ENCODE measurements around the gene OAF.

The OAF gene

DNA sequence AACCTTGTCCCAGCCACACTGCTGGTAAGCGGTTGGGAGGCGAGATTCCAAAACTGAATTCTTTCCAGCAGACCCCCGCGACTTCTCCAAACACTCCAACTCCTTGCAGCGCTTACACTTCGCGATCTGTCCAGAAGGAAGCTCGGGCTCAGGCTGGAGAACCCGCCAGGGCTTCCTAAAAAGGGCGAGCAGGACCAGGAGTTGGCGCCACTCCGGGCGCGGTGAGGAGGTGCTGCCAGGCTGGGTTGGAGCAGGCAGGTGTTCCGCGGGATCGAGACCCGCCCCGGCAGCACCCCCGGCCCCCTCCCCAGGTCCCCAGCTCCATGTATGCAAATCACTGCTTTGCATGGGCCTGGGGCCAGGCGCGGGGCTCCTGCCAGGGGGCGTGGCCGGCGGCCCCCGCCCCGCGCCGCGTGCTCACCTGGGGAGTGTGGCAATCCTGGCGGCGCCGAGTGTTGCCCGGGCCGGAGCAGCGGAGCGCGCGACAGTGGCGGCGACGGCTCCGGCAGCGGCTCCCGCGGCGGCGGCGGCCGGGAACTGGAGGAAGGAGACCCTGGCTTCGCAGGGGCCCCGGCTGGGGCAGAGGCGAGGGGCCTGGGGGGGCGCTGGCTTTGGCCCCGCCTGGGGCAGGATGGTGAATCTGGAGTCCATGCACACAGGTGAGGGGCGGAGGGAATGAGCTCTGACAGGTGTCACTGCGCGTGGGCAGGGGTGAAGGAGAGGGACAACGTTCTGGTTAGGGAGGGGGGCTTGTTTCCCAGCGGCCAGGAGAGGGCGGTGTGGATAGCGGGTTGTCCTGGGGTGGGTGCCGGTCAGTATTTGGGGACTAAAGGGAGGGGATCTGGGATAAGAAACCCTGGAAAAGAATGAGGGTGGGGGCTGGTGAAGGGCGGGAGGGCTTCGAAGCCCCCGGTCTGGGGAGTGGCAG, 29.1 kb downstream of the OAF start, which contains the start of gene POU2F3:
Gene POU2F3 (plus strand): TSS at position 428 of the 928 bp plus-strand sequence. CDS start 204 bp downstream, at position 632.
- TF ChIP-seq, protein P1, sequence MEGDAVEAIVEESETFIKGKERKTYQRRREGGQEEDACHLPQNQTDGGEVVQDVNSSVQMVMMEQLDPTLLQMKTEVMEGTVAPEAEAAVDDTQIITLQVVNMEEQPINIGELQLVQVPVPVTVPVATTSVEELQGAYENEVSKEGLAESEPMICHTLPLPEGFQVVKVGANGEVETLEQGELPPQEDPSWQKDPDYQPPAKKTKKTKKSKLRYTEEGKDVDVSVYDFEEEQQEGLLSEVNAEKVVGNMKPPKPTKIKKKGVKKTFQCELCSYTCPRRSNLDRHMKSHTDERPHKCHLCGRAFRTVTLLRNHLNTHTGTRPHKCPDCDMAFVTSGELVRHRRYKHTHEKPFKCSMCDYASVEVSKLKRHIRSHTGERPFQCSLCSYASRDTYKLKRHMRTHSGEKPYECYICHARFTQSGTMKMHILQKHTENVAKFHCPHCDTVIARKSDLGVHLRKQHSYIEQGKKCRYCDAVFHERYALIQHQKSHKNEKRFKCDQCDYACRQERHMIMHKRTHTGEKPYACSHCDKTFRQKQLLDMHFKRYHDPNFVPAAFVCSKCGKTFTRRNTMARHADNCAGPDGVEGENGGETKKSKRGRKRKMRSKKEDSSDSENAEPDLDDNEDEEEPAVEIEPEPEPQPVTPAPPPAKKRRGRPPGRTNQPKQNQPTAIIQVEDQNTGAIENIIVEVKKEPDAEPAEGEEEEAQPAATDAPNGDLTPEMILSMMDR (IDR thresholded peaks at IDR 0.05; ENCODE audit: control insufficient read depth, insufficient read depth, low read depth, low read length, missing control alignments), result no peak
- H3K4me3 ChIP-seq (ENCODE audit: control insufficient read depth, low read depth, low read length), result no peak within 1 kb of the TSS
- no peak for DNase-seq (ENCODE audit: low read depth)

DNA sequence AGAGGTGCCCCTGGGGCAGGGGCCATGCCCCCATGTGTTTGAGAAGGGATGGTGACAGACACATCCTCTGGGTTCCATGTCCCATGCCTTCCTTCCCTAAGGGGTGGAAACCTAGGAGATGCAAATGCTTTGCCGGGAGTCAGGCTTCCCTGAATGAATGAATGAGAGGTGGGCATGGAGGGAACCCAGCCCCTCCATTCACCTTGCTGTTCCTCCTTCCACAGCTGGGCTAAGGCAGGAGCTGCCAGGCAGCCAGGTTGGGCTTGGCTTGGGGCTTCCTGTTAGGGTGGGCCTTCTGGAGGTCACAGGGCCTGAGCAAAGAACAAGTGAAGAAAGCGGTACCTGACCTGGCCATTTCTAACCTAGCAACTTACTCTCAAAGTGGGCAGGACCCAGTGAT, 30.0 kb downstream of the OAF start:
- TF ChIP-seq, protein P1 (IDR thresholded peaks at IDR 0.05; ENCODE audit: control insufficient read depth, insufficient read depth, low read depth, low read length, missing control alignments), result no peak
- DNase-seq (ENCODE audit: low read depth), result no peak
- no peak overlapping the region for H3K4me3 ChIP-seq (ENCODE audit: control insufficient read depth, low read depth, low read length)

DNA sequence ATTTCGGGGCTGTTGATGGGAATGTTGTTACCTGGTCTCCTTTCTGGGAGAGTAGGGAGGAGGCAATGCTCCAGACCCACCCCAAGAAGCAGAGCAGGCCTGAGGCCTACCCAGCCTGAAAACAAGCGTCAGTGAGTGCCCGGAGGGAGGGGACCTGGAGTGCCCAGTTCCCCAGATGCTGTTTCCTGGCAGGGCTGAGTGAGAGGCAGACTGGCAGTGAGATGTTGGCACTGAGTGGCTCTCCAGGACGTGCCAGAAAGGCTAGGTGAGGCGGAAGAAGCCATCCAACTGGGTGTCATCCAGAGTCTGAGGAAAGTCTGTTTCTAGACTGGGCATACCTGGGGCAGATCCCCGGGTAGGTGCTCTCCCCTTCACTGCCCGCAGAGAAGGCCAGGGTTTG, 30.4 kb downstream of the OAF start:
- TF ChIP-seq, protein P1 (IDR thresholded peaks at IDR 0.05; ENCODE audit: control insufficient read depth, insufficient read depth, low read depth, low read length, missing control alignments), result no peak
- no peak for DNase-seq (ENCODE audit: low read depth)
- H3K4me3 ChIP-seq (ENCODE audit: control insufficient read depth, low read depth, low read length), result no peak overlapping the region

DNA sequence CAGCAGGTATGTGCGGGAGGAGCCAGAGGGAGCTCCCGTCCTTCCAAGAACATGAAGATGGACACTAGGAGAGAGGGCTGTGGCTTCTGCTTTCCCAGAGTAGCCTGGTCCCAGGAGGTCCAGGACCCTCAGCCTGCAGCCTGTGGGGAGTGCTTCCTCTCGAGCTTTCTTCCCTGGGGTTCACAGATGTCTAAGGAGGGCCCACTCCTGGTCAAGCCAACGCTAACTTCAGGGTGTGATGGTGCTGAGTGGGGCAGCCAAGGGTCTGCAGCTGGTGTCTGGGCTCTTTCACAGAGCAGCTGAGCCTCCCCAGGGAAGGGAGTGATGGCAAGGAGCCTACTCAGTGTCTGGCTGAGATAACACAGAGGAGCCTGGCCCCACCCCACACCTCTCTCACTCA, 32.4 kb downstream of the OAF start:
- TF ChIP-seq, protein P1 (IDR thresholded peaks at IDR 0.05; ENCODE audit: control insufficient read depth, insufficient read depth, low read depth, low read length, missing control alignments), result no peak
- no peak for DNase-seq (ENCODE audit: low read depth)
- no peak overlapping the region for H3K4me3 ChIP-seq (ENCODE audit: control insufficient read depth, low read depth, low read length)

DNA sequence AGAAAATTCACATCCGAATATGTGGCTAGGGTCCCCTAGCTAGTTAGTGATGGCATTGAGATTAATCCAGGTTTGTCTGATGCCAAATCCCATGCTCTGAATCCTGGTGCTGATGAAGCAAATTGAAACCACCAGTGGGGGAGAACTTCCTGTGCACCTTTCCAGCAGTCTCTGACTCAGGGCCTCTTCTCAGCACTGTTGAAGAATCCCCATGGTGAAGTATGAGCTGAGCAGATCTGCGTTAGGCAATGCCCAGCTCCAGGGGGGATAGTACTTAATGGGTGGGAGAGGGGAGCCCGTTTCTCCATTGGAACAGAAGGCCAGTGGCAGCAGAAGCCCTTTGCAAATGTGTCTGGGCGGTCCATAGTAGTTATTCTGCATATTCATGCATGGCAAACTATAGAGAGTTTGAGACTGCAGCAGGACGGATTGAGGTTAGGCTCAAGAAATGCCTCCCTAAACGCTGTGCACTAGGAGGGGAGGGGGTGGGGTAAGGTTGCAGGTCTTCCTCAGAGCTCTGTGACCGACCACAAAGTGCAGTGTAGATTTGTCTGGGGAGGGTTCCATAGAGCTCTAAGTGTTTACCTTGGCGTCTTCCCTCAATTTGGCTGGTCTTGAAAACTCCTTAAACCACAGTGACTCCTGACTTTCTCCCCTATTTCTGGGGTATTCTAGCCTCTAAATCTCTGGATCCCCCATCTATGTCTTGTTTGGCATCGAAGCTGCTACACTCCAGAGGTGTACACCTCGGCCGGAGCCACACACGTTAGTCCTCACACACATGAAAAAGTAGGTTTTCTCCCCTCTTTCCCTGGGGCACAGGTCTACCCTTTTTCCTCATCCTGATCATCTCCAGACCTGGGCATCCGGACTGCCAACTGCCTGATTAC, 33.9 kb downstream of the OAF start:
- no peak for DNase-seq (ENCODE audit: low read depth)
- TF ChIP-seq, protein P1 (IDR thresholded peaks at IDR 0.05; ENCODE audit: control insufficient read depth, insufficient read depth, low read depth, low read length, missing control alignments), result no peak

DNA sequence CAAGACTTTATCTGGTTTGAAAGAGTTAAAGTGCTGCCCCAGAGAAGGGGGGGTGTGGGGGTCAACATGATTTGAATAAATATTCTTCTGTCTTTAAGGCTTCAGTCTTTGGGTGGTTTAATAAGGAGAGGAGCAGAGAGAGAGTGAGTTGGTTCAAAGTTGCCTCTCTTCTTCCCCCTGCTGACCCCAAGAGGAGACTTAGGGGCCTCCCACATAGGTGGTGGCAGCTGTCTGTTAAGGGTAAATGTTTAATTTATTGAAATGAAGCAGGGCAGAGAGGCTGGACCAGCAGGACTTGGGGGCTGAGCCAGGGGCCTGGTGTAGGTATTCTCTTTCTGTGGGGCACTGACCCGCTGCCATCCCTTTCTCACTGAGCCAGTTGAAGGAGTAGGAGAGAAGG, 34.6 kb downstream of the OAF start:
- no peak overlapping the region for H3K4me3 ChIP-seq (ENCODE audit: control insufficient read depth, low read depth, low read length)
- TF ChIP-seq, protein P1 (IDR thresholded peaks at IDR 0.05; ENCODE audit: control insufficient read depth, insufficient read depth, low read depth, low read length, missing control alignments), result no peak
- DNase-seq (ENCODE audit: low read depth), result no peak

More for the DNA sequence above, 33.9 kb downstream of the OAF start:
- H3K4me3 ChIP-seq (ENCODE audit: control insufficient read depth, low read depth, low read length), result no peak overlapping the region

Measured in AG09309 (cell line).